ENCODE results near the gene GNG12.

DNA sequence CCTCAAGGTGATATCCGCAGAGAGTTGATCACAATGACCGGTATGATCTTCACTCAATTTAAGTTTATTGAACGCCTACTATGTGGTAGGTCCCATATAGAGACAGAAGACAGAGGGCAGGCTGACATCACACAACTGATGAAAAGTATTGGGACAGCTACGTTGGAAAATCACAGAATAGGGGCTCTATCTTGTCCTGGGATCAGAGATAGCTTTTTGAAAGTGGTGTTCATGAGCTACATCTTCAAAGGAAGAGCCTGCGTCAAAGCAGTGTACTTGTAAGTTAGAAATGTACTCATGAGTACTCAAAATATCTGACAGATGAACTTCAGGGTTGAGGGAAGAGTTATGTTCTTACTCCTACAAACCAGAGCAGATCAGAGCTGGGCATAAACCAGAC is 93.9 kb downstream of the GNG12 start:
- TF ChIP-seq POLR2A (IDR thresholded peaks at IDR 0.05): no peak
- TF ChIP-seq, protein P1, sequence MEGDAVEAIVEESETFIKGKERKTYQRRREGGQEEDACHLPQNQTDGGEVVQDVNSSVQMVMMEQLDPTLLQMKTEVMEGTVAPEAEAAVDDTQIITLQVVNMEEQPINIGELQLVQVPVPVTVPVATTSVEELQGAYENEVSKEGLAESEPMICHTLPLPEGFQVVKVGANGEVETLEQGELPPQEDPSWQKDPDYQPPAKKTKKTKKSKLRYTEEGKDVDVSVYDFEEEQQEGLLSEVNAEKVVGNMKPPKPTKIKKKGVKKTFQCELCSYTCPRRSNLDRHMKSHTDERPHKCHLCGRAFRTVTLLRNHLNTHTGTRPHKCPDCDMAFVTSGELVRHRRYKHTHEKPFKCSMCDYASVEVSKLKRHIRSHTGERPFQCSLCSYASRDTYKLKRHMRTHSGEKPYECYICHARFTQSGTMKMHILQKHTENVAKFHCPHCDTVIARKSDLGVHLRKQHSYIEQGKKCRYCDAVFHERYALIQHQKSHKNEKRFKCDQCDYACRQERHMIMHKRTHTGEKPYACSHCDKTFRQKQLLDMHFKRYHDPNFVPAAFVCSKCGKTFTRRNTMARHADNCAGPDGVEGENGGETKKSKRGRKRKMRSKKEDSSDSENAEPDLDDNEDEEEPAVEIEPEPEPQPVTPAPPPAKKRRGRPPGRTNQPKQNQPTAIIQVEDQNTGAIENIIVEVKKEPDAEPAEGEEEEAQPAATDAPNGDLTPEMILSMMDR (IDR thresholded peaks at IDR 0.05): no peak

Data from heart left ventricle (tissue), 13 donors.